ENCODE results near the gene ARL4D. TPM values are rescaled to one million over a fixed set of nuclear protein-coding genes. Genes with fewer than 3 reads are reported as not detected.

Gene ARL4D
- total and polyA plus RNA-seq, 2 experiments from 2014 or later, result 32.4 to 36.3 TPM

- TF ChIP-seq, protein P1, sequence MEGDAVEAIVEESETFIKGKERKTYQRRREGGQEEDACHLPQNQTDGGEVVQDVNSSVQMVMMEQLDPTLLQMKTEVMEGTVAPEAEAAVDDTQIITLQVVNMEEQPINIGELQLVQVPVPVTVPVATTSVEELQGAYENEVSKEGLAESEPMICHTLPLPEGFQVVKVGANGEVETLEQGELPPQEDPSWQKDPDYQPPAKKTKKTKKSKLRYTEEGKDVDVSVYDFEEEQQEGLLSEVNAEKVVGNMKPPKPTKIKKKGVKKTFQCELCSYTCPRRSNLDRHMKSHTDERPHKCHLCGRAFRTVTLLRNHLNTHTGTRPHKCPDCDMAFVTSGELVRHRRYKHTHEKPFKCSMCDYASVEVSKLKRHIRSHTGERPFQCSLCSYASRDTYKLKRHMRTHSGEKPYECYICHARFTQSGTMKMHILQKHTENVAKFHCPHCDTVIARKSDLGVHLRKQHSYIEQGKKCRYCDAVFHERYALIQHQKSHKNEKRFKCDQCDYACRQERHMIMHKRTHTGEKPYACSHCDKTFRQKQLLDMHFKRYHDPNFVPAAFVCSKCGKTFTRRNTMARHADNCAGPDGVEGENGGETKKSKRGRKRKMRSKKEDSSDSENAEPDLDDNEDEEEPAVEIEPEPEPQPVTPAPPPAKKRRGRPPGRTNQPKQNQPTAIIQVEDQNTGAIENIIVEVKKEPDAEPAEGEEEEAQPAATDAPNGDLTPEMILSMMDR (IDR thresholded peaks at IDR 0.05; ENCODE audit: low read depth, low read length), result no peak
- H3K4me3 ChIP-seq, result no peak overlapping the region
- H3K36me3 ChIP-seq, result no peaks in the 10 kb centered on the region
- peak overlapping the region; percentile 99 for H3K27ac ChIP-seq
- H3K27me3 ChIP-seq, result no peaks in the 10 kb centered on the region
- no peaks in the 10 kb centered on the region for H3K9me3 ChIP-seq (ENCODE audit: low read depth)
- DNase-seq (ENCODE audit: low read depth in 1 of 2, low spot score in 1 of 2), result peak in 1 of 2 donors; percentile 36
- peaks cover 15% of the 10 kb centered on the region for H3K4me1 ChIP-seq (ENCODE audit: low read depth)
Observed at GRCh38 chr17:43366891-43367736, 31.7 kb upstream of the ARL4D start.

DNA sequence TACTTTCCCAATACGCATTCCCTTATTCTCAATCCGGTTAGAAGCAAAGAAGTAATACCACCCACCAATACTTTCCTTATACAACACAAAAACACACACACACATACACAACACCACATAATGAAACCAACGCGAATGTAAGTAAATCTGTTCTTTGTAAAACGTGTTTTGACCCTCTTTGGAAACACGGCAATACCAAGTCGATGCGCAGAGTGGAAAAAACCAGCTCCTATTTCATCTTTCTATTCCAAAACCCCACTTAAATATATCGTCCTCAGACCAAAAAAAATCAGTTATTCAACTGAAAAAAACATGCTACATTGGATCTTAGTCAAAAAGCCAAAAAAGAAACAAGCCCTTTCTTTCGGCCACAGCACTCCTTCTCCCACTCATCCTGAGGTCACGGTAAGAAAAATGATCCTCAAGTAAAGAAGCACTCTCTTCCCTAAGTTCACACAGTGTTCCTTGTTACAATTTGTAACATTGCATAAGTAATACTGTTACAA is 31.0 kb upstream of the ARL4D start:
- no peaks in the 10 kb centered on the region for H3K9me3 ChIP-seq (ENCODE audit: low read depth)
- peaks cover 20% of the 10 kb centered on the region for H3K4me1 ChIP-seq (ENCODE audit: low read depth)
- H3K36me3 ChIP-seq, result no peaks in the 10 kb centered on the region
- TF ChIP-seq, protein P1 (IDR thresholded peaks at IDR 0.05; ENCODE audit: low read depth, low read length), result no peak
- H3K27ac ChIP-seq, result peak overlapping the region; percentile 99
- DNase-seq (ENCODE audit: low read depth in 1 of 2, low spot score in 1 of 2), result peak; percentile 72 to 94
- no peaks in the 10 kb centered on the region for H3K27me3 ChIP-seq
- peak overlapping the region; percentile 31 for H3K4me3 ChIP-seq

GRCh38 chr17:43368740-43369506 is 29.9 kb upstream of the ARL4D start:
- peak; percentile 80 to 91 for DNase-seq (ENCODE audit: low read depth in 1 of 2, low spot score in 1 of 2)
- no peaks in the 10 kb centered on the region for H3K36me3 ChIP-seq
- H3K27me3 ChIP-seq, result no peaks in the 10 kb centered on the region
- peak overlapping the region; percentile 31 for H3K4me3 ChIP-seq
- H3K4me1 ChIP-seq (ENCODE audit: low read depth), result peaks cover 26% of the 10 kb centered on the region
- TF ChIP-seq, protein P1 (IDR thresholded peaks at IDR 0.05; ENCODE audit: low read depth, low read length), result no peak
- H3K27ac ChIP-seq, result peak overlapping the region; percentile 99
- no peaks in the 10 kb centered on the region for H3K9me3 ChIP-seq (ENCODE audit: low read depth)

GRCh38 chr17:43369986-43370385 is 28.8 kb upstream of the ARL4D start:
- H3K4me3 ChIP-seq, result no peak overlapping the region
- DNase-seq (ENCODE audit: low read depth in 1 of 2, low spot score in 1 of 2), result no peak
- H3K36me3 ChIP-seq, result no peaks in the 10 kb centered on the region
- H3K4me1 ChIP-seq (ENCODE audit: low read depth), result peaks cover 26% of the 10 kb centered on the region
- H3K27me3 ChIP-seq, result no peaks in the 10 kb centered on the region
- H3K9me3 ChIP-seq (ENCODE audit: low read depth), result no peaks in the 10 kb centered on the region
- TF ChIP-seq, protein P1 (IDR thresholded peaks at IDR 0.05; ENCODE audit: low read depth, low read length), result no peak
- peak overlapping the region; percentile 99 for H3K27ac ChIP-seq

- peaks cover 26% of the 10 kb centered on the region for H3K4me1 ChIP-seq (ENCODE audit: low read depth)
- H3K4me3 ChIP-seq, result no peak overlapping the region
- TF ChIP-seq, protein P1 (IDR thresholded peaks at IDR 0.05; ENCODE audit: low read depth, low read length), result no peak
Observed at GRCh38 chr17:43371227-43371821, 27.5 kb upstream of the ARL4D start.

More at GRCh38 chr17:43371227-43371821, 27.5 kb upstream of the ARL4D start:
- H3K27me3 ChIP-seq, result no peaks in the 10 kb centered on the region
- H3K9me3 ChIP-seq (ENCODE audit: low read depth), result no peaks in the 10 kb centered on the region
- no peaks in the 10 kb centered on the region for H3K36me3 ChIP-seq
- DNase-seq (ENCODE audit: low read depth in 1 of 2, low spot score in 1 of 2), result no peak
- H3K27ac ChIP-seq, result no peak overlapping the region

Data from cardiac muscle cell (in vitro differentiated cells and primary cell).